Measurements from ENCODE around the gene SORCS2.

SORCS2 gene

GRCh38 chr4:7505116-7505900 lies 313.0 kb downstream of the SORCS2 start:
- H3K4me1 ChIP-seq (ENCODE audit: control insufficient read depth, insufficient read depth, low read length) = no peaks in the 10 kb centered on the region
- H3K36me3 ChIP-seq (ENCODE audit: control insufficient read depth, insufficient read depth, low read length) = no peaks in the 10 kb centered on the region
- H3K9ac ChIP-seq (ENCODE audit: low read depth, low read length) = no peak overlapping the region
- H3K4me3 ChIP-seq (ENCODE audit: low read depth, low read length) = no peak overlapping the region
- no peak overlapping the region for H3K27ac ChIP-seq (ENCODE audit: low read depth, low read length)
- no peaks in the 10 kb centered on the region for H3K27me3 ChIP-seq (ENCODE audit: control insufficient read depth, insufficient read depth, low read length)
- H3K9me3 ChIP-seq (ENCODE audit: control insufficient read depth, insufficient read depth, low read length) = no peaks in the 10 kb centered on the region

DNA sequence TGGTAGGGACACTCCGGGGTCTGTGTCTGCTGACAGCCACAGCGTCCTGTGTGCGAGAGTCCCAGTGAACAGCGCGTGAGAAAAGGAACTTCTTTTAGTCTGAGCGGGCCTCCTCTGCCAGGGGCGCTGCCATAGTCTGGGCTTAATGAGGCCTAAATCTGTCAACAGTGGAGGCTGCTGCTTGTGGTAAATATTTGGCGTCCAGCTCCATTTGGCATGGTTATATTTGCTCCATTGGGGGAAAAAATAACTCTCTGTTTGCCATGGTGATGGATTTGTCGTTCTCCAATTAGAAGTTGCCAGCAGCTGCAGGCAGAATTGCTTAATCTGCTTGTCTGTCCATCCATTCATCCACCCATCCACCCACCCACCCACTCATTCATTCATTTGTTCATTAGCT lies 313.8 kb downstream of the SORCS2 start:
- no peak overlapping the region for H3K9ac ChIP-seq (ENCODE audit: low read depth, low read length)

DNA sequence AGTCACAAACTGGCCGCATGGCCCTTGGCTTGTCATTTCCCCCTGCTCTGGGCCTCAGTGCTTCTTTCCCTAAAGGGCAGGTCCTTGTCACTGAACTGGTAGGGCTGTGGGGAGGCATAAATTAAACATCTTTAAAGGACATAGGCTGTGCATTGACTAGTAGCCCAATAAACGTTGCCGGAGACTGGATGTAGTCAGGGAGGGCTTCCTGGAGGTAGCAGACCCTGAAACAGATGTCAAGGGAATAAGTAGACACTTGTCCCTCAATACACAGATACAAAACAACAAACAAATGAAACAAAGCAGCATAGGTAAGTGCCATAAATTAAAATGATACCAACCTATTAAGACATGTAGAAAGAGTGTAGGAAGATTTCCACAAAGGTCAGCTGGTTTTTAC lies 314.2 kb downstream of the SORCS2 start:
- no peaks in the 10 kb centered on the region for H3K27me3 ChIP-seq (ENCODE audit: control insufficient read depth, insufficient read depth, low read length)
- H3K36me3 ChIP-seq (ENCODE audit: control insufficient read depth, insufficient read depth, low read length) = no peaks in the 10 kb centered on the region
- H3K4me1 ChIP-seq (ENCODE audit: control insufficient read depth, insufficient read depth, low read length) = no peaks in the 10 kb centered on the region
- no peak overlapping the region for H3K27ac ChIP-seq (ENCODE audit: low read depth, low read length)
- no peak overlapping the region for H3K4me3 ChIP-seq (ENCODE audit: low read depth, low read length)
- H3K9ac ChIP-seq (ENCODE audit: low read depth, low read length) = no peak overlapping the region
- no peaks in the 10 kb centered on the region for H3K9me3 ChIP-seq (ENCODE audit: control insufficient read depth, insufficient read depth, low read length)

More for the DNA sequence above, 313.8 kb downstream of the SORCS2 start:
- no peaks in the 10 kb centered on the region for H3K36me3 ChIP-seq (ENCODE audit: control insufficient read depth, insufficient read depth, low read length)
- H3K27ac ChIP-seq (ENCODE audit: low read depth, low read length) = no peak overlapping the region
- no peaks in the 10 kb centered on the region for H3K9me3 ChIP-seq (ENCODE audit: control insufficient read depth, insufficient read depth, low read length)
- H3K27me3 ChIP-seq (ENCODE audit: control insufficient read depth, insufficient read depth, low read length) = no peaks in the 10 kb centered on the region
- no peak overlapping the region for H3K4me3 ChIP-seq (ENCODE audit: low read depth, low read length)
- no peaks in the 10 kb centered on the region for H3K4me1 ChIP-seq (ENCODE audit: control insufficient read depth, insufficient read depth, low read length)

- H3K9me3 ChIP-seq (ENCODE audit: control insufficient read depth, insufficient read depth, low read length) = no peaks in the 10 kb centered on the region
- H3K27ac ChIP-seq (ENCODE audit: low read depth, low read length) = no peak overlapping the region
- H3K4me1 ChIP-seq (ENCODE audit: control insufficient read depth, insufficient read depth, low read length) = no peaks in the 10 kb centered on the region
- H3K27me3 ChIP-seq (ENCODE audit: control insufficient read depth, insufficient read depth, low read length) = no peaks in the 10 kb centered on the region
- H3K9ac ChIP-seq (ENCODE audit: low read depth, low read length) = no peak overlapping the region
- no peak overlapping the region for H3K4me3 ChIP-seq (ENCODE audit: low read depth, low read length)
- no peaks in the 10 kb centered on the region for H3K36me3 ChIP-seq (ENCODE audit: control insufficient read depth, insufficient read depth, low read length)
These were observed 315.0 kb downstream of the SORCS2 start for GRCh38 chr4:7507381-7507780.

DNA sequence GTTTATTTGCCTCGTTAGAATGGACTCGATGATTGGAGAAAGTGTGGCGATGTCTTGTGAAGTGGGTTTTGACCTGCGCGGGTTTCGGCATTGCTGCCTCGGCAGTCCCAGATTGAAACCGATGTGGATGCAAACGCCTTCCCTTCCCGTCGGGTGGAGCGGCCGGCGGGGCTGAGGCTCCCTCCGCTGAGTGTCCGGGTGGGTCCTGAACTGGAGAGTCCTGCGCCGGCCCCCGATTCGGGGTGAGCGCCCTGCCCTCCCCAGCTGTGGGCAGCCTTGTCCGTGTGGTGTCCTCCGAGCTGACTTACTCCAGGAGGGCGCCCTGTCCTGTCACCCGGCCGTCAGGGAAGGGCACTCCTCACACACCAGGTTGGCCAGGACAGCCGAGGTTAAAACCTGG lies 317.7 kb downstream of the SORCS2 start:
- H3K4me1 ChIP-seq (ENCODE audit: control insufficient read depth, insufficient read depth, low read length) = no peaks in the 10 kb centered on the region

GRCh38 chr4:7510538-7510937 lies 318.2 kb downstream of the SORCS2 start:
- H3K4me3 ChIP-seq (ENCODE audit: low read depth, low read length) = no peak overlapping the region
- H3K9ac ChIP-seq (ENCODE audit: low read depth, low read length) = no peak overlapping the region
- H3K27ac ChIP-seq (ENCODE audit: low read depth, low read length) = no peak overlapping the region
- H3K27me3 ChIP-seq (ENCODE audit: control insufficient read depth, insufficient read depth, low read length) = no peaks in the 10 kb centered on the region
- H3K36me3 ChIP-seq (ENCODE audit: control insufficient read depth, insufficient read depth, low read length) = no peaks in the 10 kb centered on the region
- H3K4me1 ChIP-seq (ENCODE audit: control insufficient read depth, insufficient read depth, low read length) = no peaks in the 10 kb centered on the region
- H3K9me3 ChIP-seq (ENCODE audit: control insufficient read depth, insufficient read depth, low read length) = no peaks in the 10 kb centered on the region

More for the DNA sequence above, 317.7 kb downstream of the SORCS2 start:
- no peak overlapping the region for H3K4me3 ChIP-seq (ENCODE audit: low read depth, low read length)
- no peaks in the 10 kb centered on the region for H3K27me3 ChIP-seq (ENCODE audit: control insufficient read depth, insufficient read depth, low read length)
- H3K9ac ChIP-seq (ENCODE audit: low read depth, low read length) = no peak overlapping the region
- no peaks in the 10 kb centered on the region for H3K36me3 ChIP-seq (ENCODE audit: control insufficient read depth, insufficient read depth, low read length)
- no peaks in the 10 kb centered on the region for H3K9me3 ChIP-seq (ENCODE audit: control insufficient read depth, insufficient read depth, low read length)
- H3K27ac ChIP-seq (ENCODE audit: low read depth, low read length) = no peak overlapping the region

GRCh38 chr4:7511525-7511924 lies 319.2 kb downstream of the SORCS2 start:
- H3K27ac ChIP-seq (ENCODE audit: low read depth, low read length) = no peak overlapping the region
- H3K9ac ChIP-seq (ENCODE audit: low read depth, low read length) = no peak overlapping the region
- H3K4me3 ChIP-seq (ENCODE audit: low read depth, low read length) = no peak overlapping the region
- 0 out of 2 replicates have a peak, but pooled peaks cover under 1% of the 10 kb centered on the region for H3K4me1 ChIP-seq (ENCODE audit: control insufficient read depth, insufficient read depth, low read length)
- H3K27me3 ChIP-seq (ENCODE audit: control insufficient read depth, insufficient read depth, low read length) = no peaks in the 10 kb centered on the region
- H3K36me3 ChIP-seq (ENCODE audit: control insufficient read depth, insufficient read depth, low read length) = no peaks in the 10 kb centered on the region
- H3K9me3 ChIP-seq (ENCODE audit: control insufficient read depth, insufficient read depth, low read length) = no peaks in the 10 kb centered on the region

DNA sequence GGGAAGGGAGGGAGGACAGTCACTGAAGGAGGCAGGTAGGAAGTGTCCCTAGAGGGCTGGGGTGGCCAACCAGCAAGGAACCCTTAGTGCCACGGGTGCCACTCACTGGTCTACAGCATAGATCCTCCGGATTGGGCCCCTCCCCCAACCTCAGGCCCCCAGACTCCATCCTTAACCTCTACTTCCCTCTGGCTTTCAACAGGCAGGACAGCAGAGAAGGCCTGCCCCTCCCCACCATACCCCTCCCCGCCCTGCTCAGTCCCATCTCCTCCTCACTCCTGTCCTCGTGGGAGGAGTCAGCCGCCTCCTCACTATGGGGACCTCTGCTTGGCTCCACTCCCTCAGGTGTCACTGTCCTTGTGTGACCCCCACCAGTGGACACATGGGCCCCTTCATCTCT lies 320.1 kb downstream of the SORCS2 start:
- H3K36me3 ChIP-seq (ENCODE audit: control insufficient read depth, insufficient read depth, low read length) = no peaks in the 10 kb centered on the region
- H3K27me3 ChIP-seq (ENCODE audit: control insufficient read depth, insufficient read depth, low read length) = no peaks in the 10 kb centered on the region
- H3K9ac ChIP-seq (ENCODE audit: low read depth, low read length) = no peak overlapping the region
- H3K4me3 ChIP-seq (ENCODE audit: low read depth, low read length) = no peak overlapping the region
- H3K27ac ChIP-seq (ENCODE audit: low read depth, low read length) = no peak overlapping the region
- no peaks in the 10 kb centered on the region for H3K9me3 ChIP-seq (ENCODE audit: control insufficient read depth, insufficient read depth, low read length)
- H3K4me1 ChIP-seq (ENCODE audit: control insufficient read depth, insufficient read depth, low read length) = 0 out of 2 replicates have a peak, but pooled peaks cover 4% of the 10 kb centered on the region

DNA sequence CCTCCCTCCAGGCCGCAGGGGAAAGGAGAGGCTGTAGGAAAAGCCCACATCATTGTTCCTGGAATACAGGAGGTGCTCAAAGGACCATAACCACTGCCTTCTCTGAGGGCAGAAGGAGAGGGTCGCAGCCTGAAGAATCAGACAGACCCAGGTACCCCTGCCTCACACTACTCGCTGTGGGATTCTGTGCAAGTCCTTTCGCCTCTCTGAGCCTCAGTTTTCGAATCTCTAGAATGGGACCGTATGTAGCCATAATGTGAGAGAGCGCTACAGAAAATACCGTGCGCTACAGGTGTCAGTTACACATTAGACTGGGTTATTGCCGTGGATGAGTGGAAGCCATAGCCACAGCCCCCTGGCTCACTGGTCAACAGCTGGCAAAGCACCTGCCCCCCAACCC lies 320.6 kb downstream of the SORCS2 start:
- H3K4me3 ChIP-seq (ENCODE audit: low read depth, low read length) = no peak overlapping the region
- H3K27ac ChIP-seq (ENCODE audit: low read depth, low read length) = no peak overlapping the region
- H3K36me3 ChIP-seq (ENCODE audit: control insufficient read depth, insufficient read depth, low read length) = no peaks in the 10 kb centered on the region
- no peak overlapping the region for H3K9ac ChIP-seq (ENCODE audit: low read depth, low read length)
- no peaks in the 10 kb centered on the region for H3K27me3 ChIP-seq (ENCODE audit: control insufficient read depth, insufficient read depth, low read length)
- H3K9me3 ChIP-seq (ENCODE audit: control insufficient read depth, insufficient read depth, low read length) = no peaks in the 10 kb centered on the region
- 0 out of 2 replicates have a peak, but pooled peaks cover 4% of the 10 kb centered on the region for H3K4me1 ChIP-seq (ENCODE audit: control insufficient read depth, insufficient read depth, low read length)

- H3K9me3 ChIP-seq (ENCODE audit: control insufficient read depth, insufficient read depth, low read length) = no peaks in the 10 kb centered on the region
- no peaks in the 10 kb centered on the region for H3K36me3 ChIP-seq (ENCODE audit: control insufficient read depth, insufficient read depth, low read length)
- H3K4me1 ChIP-seq (ENCODE audit: control insufficient read depth, insufficient read depth, low read length) = 0 out of 2 replicates have a peak, but pooled peaks cover 4% of the 10 kb centered on the region
- H3K4me3 ChIP-seq (ENCODE audit: low read depth, low read length) = no peak overlapping the region
- no peak overlapping the region for H3K27ac ChIP-seq (ENCODE audit: low read depth, low read length)
- no peak overlapping the region for H3K9ac ChIP-seq (ENCODE audit: low read depth, low read length)
- H3K27me3 ChIP-seq (ENCODE audit: control insufficient read depth, insufficient read depth, low read length) = no peaks in the 10 kb centered on the region
These were observed 321.3 kb downstream of the SORCS2 start for GRCh38 chr4:7513671-7514070.

DNA sequence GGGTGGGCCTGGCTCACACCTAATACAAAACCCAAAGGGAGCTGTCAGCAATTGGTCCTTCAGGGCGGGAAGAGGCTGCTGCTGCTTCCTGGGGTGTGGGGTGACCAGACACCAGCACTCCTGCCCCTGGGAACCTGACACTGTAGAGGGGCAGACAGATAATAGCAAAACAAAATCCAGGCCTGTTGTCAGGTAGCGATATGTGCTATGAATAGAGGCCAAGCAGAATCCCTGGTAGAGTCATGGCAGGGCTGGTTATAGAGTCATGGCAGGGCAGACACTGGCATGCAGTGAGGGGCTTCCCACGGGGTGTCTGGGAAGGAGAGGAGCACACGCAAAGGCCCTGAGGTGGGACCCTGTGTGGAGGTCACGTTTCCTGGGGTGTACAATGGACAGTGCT lies 321.9 kb downstream of the SORCS2 start:
- H3K9me3 ChIP-seq (ENCODE audit: control insufficient read depth, insufficient read depth, low read length) = no peaks in the 10 kb centered on the region
- no peak overlapping the region for H3K27ac ChIP-seq (ENCODE audit: low read depth, low read length)
- no peaks in the 10 kb centered on the region for H3K36me3 ChIP-seq (ENCODE audit: control insufficient read depth, insufficient read depth, low read length)
- no peaks in the 10 kb centered on the region for H3K27me3 ChIP-seq (ENCODE audit: control insufficient read depth, insufficient read depth, low read length)
- no peak overlapping the region for H3K4me3 ChIP-seq (ENCODE audit: low read depth, low read length)
- H3K9ac ChIP-seq (ENCODE audit: low read depth, low read length) = no peak overlapping the region
- 0 out of 2 replicates have a peak, but pooled peaks cover 4% of the 10 kb centered on the region for H3K4me1 ChIP-seq (ENCODE audit: control insufficient read depth, insufficient read depth, low read length)

Measured in HUES48 (cell line).